Esophagus muscularis mucosa (tissue), 3 donors: ENCODE measurements around the gene SNX12.

ENCODE experiments used
- CTCF ChIP-seq, 3 experiments: fragments of 200-600 bp in 2 of 3; fragments of 450-650 bp in 1 of 3; sonication (generic) in 2 of 3; IDR thresholded peaks; one replicate each; pipeline ENCODE4 v1.5.1; 2017 to 2019; ENCODE audit warnings: antibody characterized with exemption in 3 of 3, mild to moderate bottlenecking in 2 of 3, moderate library complexity in 1 of 3
- EP300 ChIP-seq: sonication (generic); formaldehyde crosslinking; IDR thresholded peaks from one replicate; pipeline ENCODE4 v1.6.1; 2017; ENCODE audit warnings: antibody characterized with exemption

GRCh38 chrX:71068044-71068918 is at the start of gene SNX12:
- TF ChIP-seq CTCF (IDR thresholded peaks at IDR 0.05) (peak in 1 of 3 experiments; percentile 78), EP300 (no peak)
